ENCODE data around the gene ANKRD13A.
A peak's percentile ranks its signal among the peaks of the same experiment; 100 is the strongest.
"Not testable (repeated sequence)": the region's sequence is repeated elsewhere in the genome, so short reads cannot be mapped to it uniquely, and the experiment has no call there.

ANKRD13A gene

DNA sequence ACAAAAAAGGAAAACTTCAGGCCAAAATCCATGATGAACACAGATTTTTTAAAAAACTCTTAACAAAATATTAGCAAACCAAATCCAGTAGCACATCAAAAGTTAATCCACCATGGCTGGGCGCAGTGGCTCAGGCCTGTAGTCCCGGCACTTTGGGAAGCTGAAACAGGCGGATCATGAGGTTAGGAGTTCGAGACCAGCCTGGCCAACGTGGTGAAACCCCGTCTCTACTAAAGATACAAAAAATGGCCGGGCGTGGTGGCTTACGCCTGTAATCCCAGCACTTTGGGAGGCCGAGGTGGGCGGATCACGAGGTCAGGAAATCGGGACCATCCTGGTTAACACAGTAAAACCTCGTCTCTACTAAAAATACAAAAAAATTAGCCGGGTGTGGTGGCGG, 13.0 kb upstream of the ANKRD13A start:
- not testable (repeated sequence) for DNase-seq

DNA sequence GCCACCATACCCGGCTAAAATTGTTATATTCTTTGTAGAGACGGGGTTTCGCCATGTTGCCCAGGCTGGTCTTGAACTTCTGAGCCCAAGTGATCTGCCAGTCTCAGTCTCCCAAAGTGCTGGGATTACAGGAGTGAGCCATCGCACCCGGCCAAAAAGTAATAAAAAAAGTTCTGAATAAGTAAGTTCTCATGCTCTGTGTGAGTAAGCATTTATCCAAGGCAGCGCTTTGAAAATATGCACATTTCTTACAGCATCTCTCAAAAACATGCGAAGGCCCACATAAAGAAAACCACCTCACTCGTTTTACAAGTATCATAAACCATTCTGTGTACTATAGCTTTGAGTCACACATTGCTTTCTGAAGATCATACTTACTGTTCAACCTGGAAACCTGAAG, 11.6 kb upstream of the ANKRD13A start:
- no peak for DNase-seq

DNA sequence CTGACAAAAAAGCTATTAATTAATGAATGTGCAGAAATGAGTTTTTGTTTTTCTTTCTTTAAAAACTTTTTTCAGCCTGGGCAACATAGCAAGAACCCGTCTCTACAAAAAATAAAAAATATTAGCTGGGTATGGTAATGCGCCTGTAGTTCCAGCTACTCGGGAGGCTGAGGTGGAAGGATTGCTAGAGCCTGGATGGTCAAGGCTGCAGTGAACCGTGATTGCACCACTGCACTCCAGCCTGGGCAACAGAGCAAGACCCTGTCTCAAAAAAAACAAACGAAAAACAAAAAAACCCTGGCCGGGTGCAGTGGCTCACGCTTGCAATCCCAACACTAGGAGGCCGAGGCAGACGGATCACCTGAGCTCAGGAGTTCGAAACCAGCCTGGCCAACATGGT, 11.0 kb upstream of the ANKRD13A start:
- DNase-seq, result no peak

DNA sequence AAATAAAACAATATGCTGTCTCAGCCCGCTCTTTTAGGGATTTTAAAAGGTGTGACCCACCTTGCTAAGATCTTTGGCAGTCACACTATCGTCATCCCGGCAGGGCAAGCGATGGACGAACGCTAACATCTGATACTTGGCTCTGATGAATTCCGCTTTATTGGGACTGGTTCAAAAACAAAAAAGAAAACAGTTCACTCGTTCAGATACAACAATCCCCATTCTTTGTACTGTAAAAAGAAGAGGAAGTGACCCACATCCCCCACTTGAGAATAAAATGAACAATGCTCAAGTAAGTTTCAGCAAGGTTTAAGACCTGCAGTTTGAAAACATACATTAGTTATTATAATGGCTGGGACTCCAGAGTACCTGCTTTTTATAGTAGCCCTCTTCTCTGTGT, 10.3 kb upstream of the ANKRD13A start:
- no peak for DNase-seq

DNA sequence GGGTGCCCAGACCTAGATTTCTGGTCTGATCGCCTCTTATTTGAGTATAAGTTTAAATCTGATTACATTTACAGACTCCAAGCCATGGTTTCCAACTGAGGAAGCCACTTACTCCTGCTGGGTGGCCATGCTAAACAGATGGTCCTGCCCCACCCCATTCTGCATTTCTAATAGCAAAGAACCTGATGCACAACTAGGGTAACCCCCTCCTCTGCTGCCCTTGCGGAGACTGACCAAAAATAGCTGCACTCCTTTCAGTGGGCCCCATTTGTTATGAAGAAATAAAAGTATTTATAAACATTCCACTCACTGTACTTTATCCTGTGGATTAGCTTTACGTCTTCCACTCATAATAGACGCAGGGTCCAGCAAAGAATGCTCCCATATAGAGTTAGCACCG, 9.8 kb upstream of the ANKRD13A start:
- no peak for DNase-seq

DNA sequence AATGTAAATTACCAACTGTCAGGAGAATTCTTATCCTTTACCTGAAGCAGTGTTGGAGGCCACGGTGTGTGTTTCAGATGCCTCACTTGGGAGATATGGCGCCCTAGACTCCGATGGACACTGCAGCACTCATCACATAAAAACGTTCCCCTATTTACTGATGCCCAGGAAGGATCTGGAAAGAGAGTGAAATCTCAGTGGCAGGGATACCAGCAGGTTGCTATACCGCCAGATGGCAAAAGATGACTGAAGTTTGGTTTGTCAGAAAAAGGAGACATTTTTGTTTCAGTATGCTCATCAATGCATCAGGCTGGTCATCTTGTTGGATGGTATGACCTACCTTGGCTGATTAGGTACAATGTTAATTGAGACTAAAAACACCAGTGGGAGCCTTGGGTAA, 7.6 kb upstream of the ANKRD13A start:
- no peak for DNase-seq

DNA sequence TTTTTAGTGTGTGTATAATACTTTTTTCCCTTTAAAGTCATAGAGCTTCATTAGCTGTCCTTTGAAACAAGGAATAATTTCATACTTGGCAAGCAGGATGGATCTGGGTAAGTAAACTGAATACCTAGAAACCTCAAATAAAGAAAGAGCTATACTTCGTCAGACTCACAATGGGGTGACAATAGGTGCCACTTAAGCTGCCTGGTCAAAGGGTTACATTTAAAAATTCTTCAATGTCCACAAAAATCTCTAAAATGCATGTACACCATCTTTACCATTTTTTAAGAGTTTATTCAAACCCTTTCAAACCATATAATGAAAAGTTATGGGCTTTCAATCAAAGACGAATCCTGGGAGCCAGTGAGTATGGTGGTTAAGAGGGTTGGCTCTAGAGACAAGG, 6.1 kb upstream of the ANKRD13A start:
- DNase-seq, result no peak

DNA sequence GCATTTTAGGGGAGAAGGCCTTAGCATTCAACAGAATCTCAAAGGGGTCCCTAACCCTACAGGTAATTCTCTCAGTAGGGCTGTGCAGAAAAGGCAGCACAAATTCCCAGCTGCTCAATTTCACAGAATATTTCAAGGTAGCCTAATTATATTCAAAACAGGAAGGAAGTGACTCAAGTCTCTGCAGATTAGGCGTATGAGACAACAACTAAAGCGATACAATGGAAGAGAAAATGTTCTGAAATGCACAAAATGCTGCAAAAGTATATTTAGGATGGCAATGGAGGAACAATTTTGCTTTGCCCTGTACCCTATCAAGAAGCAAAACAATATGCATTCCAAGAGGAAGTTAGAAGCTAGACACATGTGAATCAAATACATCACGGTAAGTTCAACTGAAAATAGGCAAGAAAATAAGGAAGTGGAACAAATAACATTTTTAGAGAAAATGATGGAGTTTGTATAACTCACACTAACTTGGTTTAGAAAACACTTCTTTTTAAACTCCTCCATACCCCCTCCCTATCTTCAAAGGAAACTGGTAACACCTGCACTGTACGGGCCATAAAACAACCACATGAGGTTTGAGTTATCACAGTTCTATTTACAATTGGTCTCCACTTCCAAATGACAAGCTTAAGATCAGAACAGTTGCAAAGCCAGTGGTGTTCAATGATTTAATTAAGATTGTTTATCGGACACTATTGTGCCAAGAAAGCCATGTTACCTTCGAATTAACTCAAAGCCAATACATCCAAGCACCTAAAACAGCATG, 4.6 kb upstream of the ANKRD13A start:
- no peak for DNase-seq

DNA sequence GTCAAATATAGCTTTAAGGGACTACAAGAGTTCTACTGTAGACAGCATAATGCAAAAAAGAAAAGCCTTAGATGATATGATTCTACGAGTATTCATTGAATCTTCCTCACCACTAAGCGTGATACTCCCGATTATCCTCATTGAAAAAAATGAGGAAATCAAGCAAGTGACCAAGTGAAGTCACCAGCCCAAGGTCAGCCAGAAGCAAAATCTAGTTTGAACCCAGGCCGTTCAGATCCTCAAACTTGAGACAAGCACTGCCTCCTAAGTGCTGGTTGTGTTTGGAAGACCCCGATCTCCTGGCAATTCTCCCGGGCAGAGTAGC, 3.9 kb upstream of the ANKRD13A start:
- DNase-seq, result no peak

DNA sequence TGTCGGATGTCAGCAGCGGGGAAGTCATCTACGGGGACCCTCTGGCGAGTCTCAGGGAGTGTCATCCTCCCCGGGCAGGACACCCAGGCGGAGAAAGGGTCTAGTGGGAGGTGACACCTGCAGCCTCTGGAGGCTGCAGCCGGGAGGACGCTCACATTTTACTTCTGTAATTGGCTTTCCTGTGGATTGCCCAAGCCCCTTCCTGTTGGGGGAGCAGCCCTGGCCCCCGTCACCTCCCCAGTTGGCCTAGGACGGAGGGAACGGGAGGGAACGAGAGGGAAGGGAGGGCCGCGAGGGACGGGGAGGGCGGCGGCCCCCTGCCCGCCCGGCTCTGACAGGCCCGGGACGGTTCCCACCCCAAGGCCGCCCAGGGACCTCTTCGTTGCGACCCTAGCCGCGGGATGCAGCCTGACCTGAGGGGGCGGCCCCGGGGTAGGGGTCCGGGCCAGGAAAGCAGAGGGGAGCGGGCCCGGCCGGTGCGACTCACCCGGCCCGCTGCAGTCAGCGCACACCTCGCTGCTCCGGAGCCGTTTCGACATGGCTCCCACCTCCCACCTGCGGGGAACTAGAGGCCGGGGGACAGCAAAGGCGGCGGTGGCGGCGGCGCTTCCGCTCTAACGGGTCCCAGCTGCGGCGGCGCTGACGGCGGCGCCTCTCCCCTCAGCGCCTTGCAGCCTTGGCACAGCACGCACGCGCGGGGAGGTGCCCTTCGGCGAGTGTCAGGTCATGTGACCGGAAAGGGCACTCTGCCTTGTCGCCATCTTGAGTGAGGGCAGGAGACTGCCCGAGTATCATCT, 3.3 kb upstream of the ANKRD13A start, which contains the start of gene GIT2:
Gene GIT2 (minus strand): TSS at position 683 of the 797 bp plus-strand sequence. CDS start 144 bp downstream, at position 539.
- DNase-seq, result peak; percentile 96

DNA sequence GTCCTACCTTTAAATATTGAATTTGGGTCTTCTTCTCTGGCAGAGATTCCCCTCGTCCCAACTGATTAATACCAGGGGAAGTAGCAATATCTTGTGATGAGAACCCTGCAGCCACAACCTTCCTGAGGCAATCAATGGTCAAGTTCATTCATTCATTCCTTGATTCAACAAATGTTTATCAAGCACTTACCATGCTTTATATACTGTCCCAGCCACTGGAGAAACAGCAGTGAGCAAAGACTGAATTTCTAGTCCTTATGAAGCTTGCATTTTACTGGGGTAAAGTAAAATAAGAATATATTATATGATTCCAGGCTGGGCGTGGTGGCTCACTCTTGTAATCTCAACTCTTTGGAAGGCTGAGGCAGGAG, 2.8 kb upstream of the ANKRD13A start:
- DNase-seq, result no peak

DNA sequence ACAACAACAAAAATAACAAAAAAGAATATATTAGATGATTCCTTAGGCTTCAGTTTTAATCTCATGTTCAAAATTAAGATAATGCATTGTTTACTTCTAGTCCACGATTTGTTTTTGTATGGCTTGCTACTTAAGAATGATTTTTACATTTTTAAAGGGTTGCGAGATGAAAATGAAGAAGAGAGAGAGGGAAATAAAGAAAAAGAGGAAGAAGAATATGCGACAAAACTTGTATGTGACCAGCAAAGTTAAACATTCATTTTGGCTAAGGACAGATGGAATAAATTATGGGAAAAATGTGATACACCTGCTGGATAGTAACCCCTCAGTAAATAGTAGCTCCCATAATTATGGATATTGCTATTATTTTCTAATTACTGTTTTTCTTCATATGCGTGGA, 1.8 kb upstream of the ANKRD13A start:
- DNase-seq, result no peak

DNA sequence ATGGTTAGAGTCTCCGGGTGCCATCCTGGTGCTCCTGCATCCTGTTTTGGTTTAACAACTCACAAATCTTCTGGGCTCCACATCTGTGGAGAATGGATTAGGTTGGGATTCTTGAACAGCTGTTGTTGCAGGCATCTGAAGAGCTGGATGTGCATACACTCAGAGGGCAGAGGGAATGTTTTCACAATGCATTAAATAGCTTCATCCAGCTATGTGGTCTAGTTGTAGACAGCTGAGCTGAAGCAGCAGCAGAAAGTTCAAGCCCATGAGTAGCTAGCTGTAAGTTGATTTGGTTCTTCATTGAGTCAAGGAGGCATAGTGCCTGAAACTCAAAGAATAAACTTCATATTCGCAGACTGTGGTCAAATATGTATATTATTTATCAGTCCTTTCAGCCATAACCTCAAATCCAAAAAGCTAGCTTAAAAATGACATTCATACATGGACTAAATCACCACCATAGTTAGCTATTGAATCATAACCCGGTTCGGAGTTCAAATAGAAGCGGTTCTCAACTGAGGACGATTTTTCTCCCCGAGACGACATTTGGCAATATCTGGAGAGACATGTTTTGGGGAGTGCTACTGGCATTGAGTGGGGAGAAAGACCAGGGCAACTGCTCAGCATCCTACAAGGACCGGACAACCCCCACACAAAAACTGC, 858 bp upstream of the ANKRD13A start:
- peak; percentile 30 for DNase-seq

DNA sequence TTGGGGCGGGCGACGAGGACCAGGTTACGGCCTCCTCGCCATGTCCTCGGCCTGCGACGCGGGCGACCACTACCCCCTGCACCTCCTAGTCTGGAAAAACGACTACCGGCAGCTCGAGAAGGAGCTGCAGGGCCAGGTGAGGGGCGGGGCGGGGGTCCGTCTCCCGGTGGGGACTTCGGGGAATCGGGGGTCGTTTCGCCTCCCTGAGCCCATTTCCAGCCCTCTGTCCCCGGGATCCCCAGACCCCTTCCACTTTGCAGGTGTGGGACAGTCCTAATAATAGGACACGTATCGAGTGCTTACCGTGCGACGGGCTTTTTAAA, 380 bp downstream of the ANKRD13A start:
- peak; percentile 45 for DNase-seq

DNA sequence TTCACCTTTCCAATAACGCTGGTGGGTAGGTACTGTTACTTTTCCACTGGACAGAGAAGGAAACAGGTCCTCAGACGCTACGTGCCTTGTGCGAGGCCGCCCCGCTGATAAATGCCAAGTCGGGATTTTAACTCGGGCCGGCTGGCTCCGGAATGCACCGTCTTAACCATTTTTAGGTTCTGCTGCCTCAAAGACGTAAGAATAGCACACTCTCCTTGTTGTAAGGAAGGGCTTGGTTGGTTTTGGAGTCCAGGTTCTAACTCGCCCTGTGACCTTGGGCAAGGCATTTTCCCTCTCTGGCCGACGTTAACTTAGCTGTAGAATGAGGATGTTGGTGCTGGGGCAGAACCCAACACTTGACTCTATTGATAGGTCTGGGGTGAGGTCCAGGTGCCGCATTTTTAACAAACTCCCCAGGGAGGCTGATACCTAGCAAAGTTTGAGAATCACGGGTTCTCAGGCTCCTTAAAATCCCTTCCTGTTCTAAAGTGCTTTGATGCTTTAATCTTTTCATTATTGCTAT, 814 bp downstream of the ANKRD13A start:
- DNase-seq, result no peak

DNA sequence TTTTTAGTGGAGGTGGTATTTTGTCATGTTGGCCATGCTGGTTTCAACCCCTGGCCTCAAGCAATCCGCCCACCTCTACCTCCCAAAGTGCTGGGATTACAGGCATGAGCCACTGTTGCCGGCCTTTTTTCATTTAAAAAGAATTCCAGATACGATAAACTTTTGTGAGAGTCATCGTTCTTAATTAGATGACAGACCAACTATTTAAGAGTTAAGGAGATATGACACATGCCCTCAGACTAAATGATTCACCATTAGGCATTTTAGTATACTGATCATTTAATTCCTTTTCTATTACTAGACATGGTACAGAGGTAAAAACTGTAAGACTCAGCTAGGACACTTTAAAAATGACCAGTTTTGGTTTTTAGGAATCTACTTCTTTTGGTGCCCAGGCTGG, 2.4 kb downstream of the ANKRD13A start:
- DNase-seq, result peak; percentile 6

DNA sequence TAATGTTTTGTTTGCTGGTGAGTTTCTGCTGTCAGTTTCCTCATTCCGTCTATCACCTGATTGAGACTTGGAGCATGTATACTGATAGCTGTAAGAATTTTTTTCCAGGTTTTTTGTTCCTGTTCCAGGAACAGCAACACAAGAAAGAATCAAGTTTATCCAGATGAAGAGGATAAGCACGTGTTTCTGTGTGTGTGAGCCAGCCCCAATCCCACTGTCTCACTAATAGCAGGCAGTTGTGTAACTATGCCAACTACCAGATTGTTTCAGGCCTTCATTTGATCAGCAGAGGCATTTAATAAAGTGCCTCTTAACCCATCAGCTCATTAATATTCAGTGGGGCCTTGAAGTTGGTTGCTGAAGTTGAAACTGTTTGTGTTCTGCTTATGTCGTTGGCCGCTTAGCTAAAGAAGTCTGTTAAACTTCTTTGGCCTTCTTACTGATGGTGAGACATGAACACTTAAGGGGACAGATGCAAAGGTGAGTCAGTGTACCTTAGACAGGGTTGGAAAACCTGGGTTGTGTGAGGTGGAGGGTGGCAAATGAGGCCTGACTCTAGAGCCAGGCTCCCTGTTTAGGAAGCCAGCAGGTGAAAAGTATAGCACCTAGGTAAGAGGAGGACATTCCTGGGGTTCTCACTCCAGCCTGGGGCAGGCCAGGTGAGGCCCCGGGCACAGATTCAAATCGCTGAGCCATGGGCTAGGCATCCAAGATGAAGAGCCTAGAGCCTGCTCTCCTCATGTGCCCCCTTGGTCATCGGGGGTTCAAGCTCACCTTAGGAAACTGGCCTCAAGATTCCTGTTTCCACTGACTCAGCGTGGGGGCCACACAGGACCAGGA, 3.7 kb downstream of the ANKRD13A start:
- DNase-seq, result no peak

DNA sequence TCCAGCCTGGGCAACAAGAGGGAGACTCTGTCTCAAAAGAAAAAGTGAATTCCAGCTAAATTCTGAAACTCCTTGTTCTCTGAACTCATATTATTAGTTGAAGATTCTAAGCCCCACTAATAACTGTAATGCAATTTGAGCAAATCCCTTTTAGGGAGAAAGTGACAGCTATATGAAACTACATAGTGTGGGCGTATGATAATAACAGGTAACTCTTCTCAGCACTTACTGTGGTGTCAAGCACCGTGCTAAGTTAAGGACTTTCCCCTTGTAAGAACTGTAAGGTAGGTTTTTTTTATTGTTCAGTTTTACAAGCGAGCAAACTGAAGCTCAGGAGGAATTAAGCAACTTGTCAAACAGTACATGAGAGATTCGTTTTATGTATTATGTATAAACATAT, 5.4 kb downstream of the ANKRD13A start:
- no peak for DNase-seq

DNA sequence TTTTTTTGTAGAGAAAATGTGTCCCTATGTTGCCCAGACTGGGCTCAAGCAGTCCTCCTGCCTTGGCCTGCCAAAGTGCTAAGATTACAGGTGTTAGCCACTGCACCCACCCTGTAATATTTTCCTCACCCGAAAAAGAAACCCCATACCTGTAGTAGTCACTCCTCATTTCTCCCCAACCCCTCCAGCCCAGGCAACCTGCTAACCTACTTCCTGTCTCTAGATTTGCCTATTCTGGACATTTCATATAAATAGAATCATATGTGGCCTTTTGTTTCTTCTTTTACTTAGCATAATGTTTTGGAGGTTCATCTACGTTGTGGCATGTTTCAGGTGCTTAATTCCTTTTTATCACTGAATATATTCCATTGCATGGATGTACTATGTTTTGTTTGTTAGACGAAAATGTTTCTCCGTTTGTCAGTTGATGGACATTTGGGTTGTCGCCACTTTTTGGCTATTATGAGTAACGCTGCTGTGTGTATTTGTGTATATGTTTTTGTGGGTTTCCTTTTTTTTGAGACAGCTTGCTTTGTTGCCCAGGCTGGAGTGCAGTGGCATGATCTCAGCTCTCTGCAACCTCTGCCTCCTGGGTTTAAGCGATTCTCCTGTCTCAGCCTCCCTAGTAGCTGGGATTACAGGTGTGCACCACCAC, 6.2 kb downstream of the ANKRD13A start:
- no peak for DNase-seq

DNA sequence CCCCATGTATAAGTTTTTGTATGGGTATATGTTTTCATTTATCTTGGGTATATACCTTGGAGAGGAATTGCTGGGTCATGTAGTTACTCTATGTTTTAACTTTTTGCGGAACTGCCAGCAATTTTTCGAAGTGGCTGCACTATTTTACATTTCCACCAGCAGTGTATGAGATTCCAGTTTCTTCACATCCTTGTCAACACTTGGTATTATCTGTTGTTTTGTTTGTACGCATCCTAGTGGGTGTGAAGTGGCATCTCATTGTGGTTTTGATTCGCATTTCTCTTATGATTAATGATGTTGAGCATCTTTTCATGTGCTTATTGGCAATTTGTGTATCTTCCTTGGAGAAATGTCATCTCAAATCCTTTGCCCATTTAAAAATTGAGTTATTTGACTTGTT, 6.9 kb downstream of the ANKRD13A start:
- no peak for DNase-seq

DNA sequence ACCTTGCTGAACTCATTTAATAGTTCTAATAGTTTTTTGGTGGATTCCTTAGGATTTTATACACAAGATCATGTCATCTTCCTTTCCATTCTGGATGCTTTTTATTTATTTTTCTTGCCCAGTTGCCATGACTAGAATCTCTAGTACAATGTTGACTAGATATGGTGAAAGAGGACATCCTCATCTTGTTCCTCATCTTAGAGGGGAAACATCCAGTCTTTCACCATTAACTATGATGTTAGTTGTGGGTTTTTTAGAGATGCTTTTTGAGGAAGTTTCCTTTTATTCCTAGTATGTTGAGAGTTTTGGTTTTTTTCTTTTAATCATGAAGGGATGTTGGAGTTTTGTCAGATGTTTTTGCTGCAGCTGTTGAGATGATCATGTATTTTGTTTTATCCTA, 8.7 kb downstream of the ANKRD13A start:
- no peak for DNase-seq

DNA sequence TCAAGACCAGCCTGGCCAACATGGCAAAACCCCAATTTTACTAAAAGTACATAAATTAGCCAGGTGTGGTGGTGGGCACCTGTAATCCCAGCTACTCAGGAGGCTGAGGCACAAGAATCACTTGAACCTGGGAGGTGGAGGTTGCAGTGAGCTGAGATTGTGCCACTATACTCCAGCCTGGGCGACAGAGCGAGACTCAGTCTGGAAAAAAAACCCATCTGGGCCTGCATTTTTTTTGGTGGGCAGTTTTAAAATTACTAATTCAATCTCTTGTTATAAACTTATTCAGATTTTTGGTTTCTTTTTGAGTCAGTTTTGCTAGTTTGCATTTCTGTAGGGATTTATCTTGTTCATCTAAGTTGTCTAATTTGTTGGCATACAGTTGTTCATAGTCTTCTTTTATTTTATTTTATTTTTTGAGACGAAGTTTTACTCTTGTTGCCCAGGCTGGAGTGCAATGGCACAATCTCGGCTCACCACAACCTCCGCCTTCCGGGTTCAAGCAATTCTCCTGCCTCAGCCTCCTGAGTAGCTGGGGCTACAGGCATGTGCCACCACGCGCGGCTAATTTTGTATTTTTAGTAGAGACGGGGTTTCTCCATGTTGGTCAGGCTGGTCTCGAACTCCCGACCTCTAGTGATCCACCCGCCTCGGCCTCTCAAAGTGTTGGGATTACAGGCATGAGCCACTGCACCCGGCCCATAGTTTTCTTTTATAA, 9.6 kb downstream of the ANKRD13A start:
- not testable (repeated sequence) for DNase-seq

Measured in eye (tissue), 1 donor.